GM18909 (cell line): ENCODE data around the gene MEIS2.

Experiments used
- ATAC-seq: cut with Tn5 transposase; IDR thresholded peaks from one replicate; pipeline ENCODE4 v1.9.1; 2021; ENCODE audit warnings: mild to moderate bottlenecking; ENCODE audit not compliant: unreplicated experiment, poor library complexity

The MEIS2 gene

GRCh38 chr15:36860792-36861191, 239.6 kb downstream of the MEIS2 start:
- no peak for ATAC-seq

DNA sequence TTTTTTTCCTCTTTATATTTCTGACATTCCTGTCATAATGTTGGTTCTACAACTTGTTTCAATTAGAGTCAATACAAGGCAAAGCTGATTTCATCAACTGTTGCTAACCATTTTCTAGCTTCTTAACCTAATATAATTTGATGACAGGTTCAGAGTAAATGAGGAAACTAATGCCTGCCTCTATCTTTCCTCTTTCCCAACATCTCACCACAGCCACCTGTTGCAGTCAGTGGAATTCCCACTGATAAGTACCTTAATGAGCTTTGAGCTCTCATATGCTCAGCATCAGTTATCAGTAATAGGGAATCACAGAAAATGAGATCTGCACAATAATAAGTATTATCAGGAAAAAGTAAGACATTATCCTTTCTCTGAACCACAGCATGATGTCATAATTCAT, 241.9 kb downstream of the MEIS2 start:
- ATAC-seq = no peak

- no peak for ATAC-seq
Measured at GRCh38 chr15:36856339-36856973, 243.9 kb downstream of the MEIS2 start.

GRCh38 chr15:36850864-36851263, 249.5 kb downstream of the MEIS2 start:
- ATAC-seq = no peak

DNA sequence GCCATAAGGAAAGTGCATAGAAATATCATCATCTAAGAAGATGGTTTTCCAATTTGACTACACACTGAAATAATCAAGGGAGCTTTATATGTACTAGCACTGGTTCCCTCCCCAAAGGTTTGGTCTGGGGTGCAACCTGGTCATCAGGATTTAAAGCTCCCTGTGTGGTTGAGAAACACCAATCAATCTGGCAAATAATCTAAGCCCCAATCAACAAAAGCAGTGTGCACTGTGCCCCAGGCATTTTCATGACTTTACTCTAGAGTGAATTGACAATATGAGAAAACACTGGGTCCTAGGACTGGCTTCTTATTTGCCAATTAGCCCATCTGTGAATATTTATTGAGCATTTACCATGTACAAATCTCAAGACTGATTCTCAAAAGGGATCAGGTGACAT, 255.1 kb downstream of the MEIS2 start:
- no peak for ATAC-seq

DNA sequence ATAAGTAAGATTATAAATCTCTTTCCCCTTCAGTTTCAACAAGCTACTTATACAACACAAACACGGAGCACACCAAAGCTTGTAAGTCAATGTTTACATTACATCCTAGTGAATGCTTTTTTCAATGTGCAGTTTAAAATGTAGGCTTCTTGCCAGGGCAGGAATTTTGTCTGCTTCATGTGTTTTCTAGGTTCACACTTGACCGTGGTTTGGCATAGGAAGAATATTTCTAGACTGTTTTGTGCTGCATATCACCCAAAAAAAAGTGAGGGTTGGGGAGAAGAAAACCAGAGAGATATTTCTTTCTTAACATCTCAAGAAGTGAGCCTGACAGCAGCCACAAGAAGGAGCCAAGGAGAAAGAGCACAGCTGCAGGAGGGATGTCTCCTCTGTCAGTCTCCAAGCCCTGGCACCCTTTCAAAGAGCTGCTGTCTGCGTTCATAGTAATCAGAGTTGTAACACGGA, 255.8 kb downstream of the MEIS2 start:
- no peak for ATAC-seq

DNA sequence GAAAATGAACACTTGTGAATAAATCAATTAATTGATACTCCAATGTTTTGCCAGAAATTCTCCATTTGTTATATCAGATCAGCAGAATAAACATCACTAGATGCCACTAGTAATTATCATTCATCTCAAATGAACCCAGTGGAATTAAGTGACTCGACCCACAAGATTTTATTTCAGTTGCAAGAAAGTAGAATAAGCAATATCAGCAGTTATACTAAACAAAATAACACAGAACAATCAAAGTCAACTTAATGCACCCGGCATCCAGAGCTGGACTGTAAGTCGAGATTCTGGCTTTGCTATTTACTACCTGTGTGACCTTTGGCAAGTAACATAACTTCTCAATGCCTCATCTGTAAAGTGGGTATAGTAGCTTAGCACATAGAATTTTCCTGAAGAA, 256.5 kb downstream of the MEIS2 start:
- ATAC-seq = no peak

DNA sequence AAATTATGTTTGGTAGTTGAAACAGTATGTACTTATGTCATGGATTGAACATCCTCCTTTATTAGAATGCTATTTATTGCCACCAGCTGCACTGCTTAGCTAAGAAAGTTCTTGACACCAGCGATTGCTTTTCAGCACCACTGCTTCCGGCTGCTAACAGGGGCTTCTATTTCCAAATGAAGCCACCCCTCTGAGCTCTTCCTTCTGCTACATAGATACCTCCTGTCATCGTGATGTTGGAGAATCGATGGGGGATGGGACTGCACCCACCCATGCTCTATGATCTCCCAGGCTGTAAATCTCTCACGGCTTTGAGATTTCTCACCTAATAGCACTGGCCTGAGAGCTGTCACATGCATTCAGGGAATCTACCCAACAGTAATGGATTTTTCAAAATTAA, 259.2 kb downstream of the MEIS2 start:
- no peak for ATAC-seq
